C4-2B (cell line): Measurements from ENCODE around the gene SLAMF8.

Experiments
- H3K27ac ChIP-seq: fragments of 450-650 bp; 2 replicates; pipeline ENCODE4 v1.5.1; 2017
- ZFX ChIP-seq: fragments of 450-650 bp; IDR thresholded peaks from 2 replicates; pipeline ENCODE4 v1.6.1; 2017
- TF ChIP-seq, protein P1 (sequence below): fragments of 450-650 bp; conservative IDR thresholded peaks from 2 replicates; pipeline ENCODE4 v1.5.1; 2017; ENCODE audit warnings: mild to moderate bottlenecking

SLAMF8 gene

DNA sequence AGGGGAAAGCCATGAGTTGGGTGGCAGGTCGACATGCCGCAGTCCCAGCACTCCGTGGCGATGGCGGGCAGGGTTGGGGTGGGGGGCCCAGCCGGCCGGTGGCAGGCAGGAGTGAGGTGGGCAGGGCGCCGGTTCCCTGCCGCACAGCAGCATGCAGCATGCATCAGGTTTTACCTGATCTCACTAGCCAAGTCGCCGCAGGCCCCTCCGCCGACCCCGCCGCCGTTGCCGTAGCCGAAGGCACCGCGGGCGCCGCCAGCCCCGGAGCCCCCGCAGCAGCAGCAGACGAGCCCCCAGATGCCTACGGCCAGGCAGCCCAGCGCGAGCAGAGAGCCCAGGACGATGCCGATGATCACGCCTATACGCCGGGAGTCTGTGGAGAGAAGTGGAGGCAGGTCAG, 29.0 kb downstream of the SLAMF8 start:
- TF ChIP-seq, protein P1, sequence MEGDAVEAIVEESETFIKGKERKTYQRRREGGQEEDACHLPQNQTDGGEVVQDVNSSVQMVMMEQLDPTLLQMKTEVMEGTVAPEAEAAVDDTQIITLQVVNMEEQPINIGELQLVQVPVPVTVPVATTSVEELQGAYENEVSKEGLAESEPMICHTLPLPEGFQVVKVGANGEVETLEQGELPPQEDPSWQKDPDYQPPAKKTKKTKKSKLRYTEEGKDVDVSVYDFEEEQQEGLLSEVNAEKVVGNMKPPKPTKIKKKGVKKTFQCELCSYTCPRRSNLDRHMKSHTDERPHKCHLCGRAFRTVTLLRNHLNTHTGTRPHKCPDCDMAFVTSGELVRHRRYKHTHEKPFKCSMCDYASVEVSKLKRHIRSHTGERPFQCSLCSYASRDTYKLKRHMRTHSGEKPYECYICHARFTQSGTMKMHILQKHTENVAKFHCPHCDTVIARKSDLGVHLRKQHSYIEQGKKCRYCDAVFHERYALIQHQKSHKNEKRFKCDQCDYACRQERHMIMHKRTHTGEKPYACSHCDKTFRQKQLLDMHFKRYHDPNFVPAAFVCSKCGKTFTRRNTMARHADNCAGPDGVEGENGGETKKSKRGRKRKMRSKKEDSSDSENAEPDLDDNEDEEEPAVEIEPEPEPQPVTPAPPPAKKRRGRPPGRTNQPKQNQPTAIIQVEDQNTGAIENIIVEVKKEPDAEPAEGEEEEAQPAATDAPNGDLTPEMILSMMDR = no peak
- no peak for TF ChIP-seq ZFX
- H3K27ac ChIP-seq = no peak overlapping the region

DNA sequence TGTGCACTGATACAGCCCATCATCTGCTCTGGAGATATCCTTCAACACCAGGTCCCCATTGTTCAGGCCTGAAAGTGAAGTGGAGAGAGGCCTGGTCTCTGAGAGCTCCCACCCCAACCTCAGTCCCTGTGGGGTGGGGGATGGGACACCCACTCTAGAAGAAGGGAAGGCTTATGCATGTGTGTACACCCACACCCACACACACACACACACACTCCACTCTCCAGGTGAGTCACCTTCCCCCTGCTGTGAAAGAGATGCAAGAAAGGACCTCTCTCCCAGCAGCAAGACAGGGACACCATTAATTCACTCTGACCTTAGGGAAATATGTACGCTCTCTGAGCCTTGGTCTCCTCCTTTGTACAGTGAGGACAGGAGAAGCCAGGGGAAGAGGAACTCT, 29.9 kb downstream of the SLAMF8 start:
- no peak for TF ChIP-seq ZFX
- TF ChIP-seq, protein P1 = no peak

DNA sequence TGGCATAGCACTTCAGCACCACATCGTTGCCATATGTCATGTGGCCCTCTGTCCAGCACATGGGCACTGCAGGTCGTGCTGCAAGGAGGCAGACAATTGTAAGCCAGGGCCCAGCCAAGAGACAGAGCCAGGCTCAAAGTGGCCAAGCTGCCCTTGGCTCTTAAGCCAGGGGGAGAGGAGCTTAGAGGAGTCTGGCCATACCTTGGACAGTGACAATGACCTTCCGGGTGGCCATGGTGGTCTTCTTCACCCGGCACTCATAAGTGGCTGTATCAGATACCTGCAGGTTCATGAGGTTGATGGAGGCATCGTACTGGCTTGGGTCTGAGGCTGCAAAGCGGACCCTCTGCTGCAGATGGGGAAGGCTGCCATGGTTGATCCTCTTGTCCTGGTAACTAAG, 31.2 kb downstream of the SLAMF8 start:
- H3K27ac ChIP-seq = no peak overlapping the region
- TF ChIP-seq, protein P1 = no peak
- TF ChIP-seq ZFX = no peak

More for the DNA sequence above, 29.9 kb downstream of the SLAMF8 start:
- H3K27ac ChIP-seq = no peak overlapping the region

DNA sequence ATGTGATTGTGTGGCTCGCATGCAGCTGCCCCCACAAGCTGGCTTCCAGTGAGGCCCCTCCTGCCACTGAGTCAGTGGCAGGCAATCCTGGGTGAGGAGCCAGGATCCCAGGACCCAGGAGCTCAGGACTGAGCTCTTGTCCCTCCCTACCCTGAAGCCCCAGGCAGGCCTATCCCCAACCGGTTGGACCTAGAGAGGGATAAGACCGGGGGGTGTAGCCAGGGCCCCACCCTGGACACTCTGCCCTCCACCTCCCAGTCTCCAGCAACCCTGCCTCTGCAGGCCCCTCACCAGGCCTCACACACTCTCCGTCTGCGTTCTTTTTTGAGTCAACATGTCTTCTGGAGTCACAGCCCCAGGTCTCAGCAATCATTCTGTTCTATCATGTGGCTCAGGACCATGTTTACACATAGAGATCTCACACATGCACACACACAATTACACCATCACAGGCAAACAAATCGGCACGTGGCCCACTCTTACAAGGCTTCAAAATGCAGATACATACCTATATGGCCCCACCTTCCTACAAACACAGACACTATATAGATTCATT, 33.2 kb downstream of the SLAMF8 start:
- TF ChIP-seq, protein P1 = no peak
- TF ChIP-seq ZFX = no peak
- H3K27ac ChIP-seq = no peak overlapping the region

DNA sequence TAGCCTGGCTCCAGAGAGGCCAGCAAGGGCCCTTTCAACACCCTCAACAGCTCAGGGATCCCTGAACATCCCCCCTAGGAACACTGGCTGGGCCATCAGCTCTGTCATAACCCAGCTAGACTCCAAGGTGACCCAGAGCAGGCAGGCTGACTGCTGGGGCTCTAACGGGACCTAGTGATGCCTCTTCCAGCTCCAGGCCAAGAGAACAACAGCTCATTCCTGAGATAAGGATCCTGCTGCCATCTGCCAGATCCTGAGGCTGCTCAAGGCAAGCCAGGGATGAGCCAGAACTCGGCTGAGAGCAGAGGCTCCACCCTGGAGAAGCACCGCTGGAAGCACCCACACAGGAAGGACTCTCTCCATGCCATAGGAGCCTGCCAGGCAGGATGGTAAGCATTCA, 33.8 kb downstream of the SLAMF8 start:
- no peak overlapping the region for H3K27ac ChIP-seq
- no peak for TF ChIP-seq ZFX
- TF ChIP-seq, protein P1 = no peak

DNA sequence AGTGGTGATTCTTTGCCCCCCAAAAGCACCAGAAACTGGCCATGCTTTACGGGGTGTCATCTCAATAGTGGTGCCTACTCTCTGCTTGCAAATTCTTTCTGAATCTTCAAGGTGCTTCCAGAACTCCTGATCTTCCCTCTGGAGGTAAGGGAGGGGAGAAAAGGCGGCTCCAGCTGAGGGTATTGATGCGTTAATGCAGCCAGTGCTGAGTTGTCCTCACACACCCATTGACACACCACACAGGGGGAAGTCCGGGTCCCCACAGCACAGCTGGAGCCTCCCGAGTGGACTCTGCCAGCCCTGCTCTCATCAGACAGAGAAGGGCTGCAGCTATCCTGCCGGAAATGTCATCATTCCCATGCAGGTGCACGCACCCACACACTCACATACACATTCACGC, 34.5 kb downstream of the SLAMF8 start:
- H3K27ac ChIP-seq = no peak overlapping the region
- no peak for TF ChIP-seq ZFX
- TF ChIP-seq, protein P1 = no peak

DNA sequence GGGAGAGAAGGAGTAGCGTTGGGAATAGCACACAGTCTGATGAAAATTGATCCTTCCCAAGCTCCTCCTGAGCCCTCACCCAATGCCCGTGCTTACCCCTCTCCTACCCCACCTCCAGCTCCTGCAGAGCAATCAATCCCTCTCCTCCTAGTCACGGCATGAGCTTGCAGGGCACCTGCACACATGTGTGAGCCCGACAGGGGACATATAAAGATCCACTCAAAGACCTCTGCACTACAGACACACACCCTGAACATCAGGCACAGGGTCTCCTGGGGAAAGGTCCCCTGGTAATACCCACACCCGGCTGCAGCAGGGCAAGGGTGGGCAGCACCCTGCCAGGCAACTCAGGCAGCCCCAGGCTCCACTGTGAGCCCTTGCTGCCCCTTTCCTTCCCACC, 35.4 kb downstream of the SLAMF8 start:
- TF ChIP-seq, protein P1 = no peak
- TF ChIP-seq ZFX = no peak
- no peak overlapping the region for H3K27ac ChIP-seq
